Smooth muscle cell of the brain vasculature (primary cell): ENCODE data around the gene DISC1.
"Not testable (repeated sequence)": the region's sequence is repeated elsewhere in the genome, so short reads cannot be mapped to it uniquely, and the experiment has no call there.

Experiments
- DNase-seq: peaks from one replicate; pipeline ENCODE4 v3.0.0-alpha.2; 2012; ENCODE audit warnings: low read depth, low spot score

DISC1 gene

DNA sequence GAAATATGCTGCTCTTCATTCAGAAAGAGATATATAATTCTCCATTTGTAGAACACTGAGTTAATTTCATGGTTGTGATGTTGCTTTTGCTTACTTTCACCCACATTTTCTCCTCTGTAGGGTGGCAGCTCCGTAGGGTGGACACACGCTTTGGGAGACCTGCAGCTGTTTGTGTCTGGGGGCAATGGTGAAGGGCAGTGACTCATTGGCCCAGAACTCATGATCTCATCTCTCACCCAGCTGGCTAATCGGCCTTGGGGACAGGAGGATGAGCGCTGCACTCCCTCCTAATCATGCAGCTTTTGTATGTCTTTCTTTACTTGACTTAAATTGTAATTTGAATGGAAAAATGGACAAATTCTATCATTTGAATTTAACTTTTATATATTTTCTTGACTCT lies 9.6 kb downstream of the DISC1 start:
- no peak for DNase-seq

DNA sequence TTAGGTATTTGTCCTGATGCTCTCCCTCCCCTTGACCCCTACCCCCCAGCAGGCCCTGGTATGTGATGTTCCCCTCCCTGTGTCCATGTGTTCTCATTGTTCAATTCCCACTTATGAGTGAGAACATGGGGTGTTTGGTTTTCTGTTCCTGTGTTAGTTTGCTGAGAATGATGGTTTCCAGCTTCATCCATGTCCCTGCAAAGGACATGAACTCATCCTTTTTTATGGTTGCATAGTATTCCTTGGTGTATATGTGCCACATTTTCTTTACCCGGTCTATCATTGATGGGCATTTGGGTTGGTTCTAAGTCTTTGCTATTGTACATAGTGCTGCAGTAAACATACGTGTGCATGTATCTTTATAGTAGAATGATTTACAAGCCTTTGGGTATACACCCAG lies 10.3 kb downstream of the DISC1 start:
- DNase-seq, result not testable (repeated sequence)

DNA sequence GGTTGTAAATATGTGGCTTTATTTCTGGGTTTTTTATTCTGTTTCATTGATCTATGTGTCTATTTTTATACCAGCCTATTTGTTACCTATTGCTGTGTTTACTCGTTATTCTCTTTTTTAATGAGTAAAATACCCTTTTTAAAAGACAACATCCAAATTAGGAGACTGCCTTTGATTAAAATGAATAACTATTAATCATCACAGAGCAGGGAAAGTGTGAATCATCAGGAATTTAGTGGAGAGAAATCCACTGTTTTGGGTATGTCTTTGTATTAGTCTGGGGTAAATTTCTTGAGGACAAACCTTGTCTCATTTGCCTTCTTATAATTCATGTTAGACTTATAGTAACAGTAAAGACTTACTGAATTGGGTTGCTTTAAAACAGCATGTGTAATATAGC lies 12.1 kb downstream of the DISC1 start:
- DNase-seq, result no peak

DNA sequence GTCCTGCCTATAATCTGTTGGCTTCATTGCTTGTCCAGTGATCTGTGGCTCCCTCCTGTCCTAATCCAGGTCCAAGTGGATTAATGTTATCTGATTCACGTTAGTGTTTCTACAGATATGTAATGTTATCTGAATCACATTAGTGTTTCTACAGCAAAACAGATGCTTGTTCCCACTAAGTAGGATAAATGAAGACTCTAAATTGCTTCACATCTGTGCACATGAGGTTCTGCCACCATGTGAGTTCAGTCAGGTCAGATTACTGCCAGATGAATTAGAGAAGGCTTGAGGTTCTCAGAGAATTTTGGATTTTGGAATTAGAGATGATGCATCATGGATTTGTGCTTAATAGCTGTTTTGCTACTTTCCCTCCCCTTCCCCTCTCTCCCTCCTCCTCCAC lies 13.2 kb downstream of the DISC1 start:
- no peak for DNase-seq

GRCh38 chr1:231641444-231641843 lies 14.9 kb downstream of the DISC1 start:
- DNase-seq, result not testable (repeated sequence)

GRCh38 chr1:231642061-231642460 lies 15.5 kb downstream of the DISC1 start:
- DNase-seq, result not testable (repeated sequence)

DNA sequence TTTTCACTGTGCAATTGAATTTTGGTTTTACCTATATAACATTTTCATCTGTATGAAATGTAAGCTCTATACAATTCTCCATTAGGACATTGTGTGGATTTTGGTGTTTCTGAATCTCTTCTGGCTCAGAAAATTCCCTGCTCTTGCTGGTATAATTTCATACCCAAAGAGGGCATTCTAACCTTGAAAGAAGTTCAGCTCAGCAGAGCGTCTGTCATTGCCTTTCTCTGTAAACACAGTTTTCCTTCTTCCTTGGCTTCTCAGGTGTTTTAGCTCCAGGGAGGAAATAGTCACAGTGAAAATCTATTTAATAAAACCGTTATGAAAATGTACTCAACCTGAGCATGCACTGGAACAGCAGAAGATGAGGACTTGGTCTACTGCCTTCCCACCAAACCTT lies 16.0 kb downstream of the DISC1 start:
- DNase-seq, result no peak

DNA sequence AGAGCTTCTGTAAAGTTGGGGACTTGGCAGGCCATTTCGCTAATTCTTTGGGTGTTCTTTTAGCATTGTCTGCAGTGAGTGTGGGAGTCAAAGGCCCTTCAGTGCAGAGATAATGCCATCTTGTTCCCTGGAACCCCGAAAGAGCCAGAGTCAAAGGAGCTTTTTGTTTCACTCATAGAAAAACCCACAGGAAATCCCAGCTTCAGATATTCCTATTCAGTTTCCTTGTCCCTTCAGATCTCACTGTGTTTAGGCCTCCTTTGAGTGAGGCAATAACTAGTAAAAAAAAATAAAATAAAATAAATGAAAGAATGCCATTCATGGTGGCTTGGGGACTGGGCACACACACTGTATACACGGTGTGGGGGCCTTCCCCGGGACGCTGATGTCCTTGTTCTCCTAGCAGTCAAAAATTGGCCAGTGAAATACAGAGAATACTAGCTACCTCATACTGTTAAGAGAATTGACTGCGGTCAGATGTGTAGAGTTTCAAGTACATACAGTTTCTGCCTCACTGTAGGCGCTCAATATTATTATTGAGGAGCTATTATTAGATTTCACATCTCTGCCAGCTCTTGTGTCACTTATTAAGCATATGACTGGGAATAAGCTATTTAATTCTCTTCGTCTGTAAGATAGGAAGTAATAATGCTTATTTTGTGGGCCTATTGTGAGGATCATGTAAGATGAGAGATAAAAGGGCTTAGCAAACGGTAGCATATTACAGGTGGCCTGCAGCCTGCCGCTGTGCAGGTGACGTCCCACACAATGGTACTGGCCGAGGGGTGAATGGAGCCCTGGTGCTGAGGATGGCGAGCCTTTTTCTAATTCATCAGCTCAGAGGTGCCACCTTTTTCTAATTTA lies 16.7 kb downstream of the DISC1 start:
- no peak for DNase-seq

DNA sequence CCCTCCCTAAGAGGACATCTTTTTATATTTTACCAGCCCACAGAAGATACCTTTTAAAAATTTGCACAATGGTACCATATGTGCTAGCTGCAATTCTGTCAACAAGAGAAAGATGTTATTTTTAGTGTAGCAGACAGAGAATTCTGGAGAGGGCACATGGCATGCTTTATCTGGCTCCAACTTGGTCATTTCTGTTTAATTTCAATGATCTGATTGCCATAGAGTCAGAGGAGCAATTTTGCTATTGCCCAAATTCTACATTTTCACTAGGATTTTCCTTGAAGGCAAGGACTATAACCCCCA lies 17.3 kb downstream of the DISC1 start:
- no peak for DNase-seq

- not testable (repeated sequence) for DNase-seq
Observed at GRCh38 chr1:231645634-231646033, 19.0 kb downstream of the DISC1 start.

DNA sequence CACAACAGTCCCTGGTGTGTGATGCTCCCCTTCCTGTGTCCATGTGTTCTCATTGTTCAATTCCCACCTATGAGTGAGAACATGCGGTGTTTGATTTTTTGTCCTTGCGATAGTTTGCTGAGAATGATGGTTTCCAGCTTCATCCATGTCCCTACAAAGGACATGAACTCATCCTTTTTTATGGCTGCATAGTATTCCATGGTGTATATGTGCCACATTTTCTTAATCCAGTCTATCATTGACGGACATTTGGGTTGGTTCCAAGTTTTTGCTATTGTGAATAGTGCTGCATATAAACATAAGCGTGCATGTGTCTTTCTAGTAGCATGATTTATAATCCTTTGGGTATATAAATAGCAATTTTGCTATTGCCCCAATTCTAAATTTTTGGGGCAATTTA lies 19.6 kb downstream of the DISC1 start:
- not testable (repeated sequence) for DNase-seq

DNA sequence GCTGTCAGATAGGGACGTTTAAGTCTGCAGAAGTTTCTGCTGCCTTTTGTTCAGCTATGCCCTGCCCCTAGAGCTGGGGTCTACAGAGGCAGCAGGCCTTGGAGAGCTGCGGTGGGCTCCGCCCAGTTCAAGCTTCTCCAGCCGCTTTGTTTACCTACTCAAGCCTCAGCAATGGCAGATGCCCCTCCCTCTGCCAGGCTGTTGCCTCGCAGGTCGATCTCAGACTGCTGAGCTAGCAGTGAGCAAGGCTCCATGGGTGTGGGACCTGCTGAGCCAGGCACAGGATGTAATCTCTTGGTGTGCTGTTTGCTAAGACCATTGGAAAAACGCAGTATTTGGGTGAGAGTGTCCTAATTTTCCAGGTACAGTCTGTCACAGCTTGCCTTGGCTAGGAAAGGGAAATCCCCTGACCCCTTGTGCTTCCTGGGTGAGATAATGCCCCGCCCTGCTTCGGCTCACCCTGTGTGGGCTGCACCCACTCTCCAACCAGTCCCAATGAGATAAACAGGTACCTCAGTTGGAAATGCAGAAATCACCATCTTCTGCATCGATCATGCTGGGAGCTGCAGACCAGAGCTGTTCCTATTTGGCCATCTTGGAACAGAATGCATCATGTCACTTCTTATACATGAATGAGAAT lies 25.2 kb downstream of the DISC1 start:
- DNase-seq, result not testable (repeated sequence)

DNA sequence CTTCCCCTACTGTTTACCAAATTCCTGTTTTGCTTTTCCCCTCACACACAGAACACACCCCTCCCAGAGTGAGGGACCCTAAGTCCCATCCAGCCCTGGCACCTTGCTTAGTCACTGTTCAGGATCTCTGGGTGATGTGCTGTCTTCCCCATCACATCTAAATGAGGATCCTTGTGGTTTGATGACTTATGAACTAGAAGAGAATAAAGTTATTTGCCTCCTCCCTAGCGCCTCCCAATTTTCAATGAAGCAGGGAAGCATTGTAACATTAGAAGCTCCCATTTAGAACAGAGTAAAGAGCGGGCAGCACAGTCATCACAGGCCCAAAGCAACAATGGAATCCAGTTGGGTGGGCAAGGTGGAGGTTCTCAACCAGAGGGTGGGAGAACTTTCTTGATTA lies 27.0 kb downstream of the DISC1 start:
- DNase-seq, result no peak

DNA sequence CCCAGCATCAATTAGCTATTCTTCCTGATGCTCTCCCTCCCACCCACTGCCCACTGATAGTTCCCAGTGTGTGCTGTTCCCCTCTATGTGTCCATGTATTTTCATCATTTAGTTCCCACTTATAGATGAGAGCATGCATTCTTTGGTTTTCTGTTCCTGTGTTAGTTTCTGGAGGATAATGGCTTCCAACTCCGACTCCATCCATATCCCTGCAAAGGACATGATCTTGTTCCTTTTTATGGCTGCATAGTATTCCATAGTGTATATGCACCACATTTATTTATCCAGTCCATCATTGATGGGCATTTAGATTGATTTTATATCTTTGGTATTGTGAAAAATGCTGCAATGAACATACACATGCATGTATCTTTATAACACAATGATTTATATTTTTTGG lies 30.2 kb downstream of the DISC1 start:
- no peak for DNase-seq

- DNase-seq, result not testable (repeated sequence)
Observed at GRCh38 chr1:231658223-231658622, 31.6 kb downstream of the DISC1 start.

- DNase-seq, result no peak
Observed at GRCh38 chr1:231660198-231660597, 33.6 kb downstream of the DISC1 start.

DNA sequence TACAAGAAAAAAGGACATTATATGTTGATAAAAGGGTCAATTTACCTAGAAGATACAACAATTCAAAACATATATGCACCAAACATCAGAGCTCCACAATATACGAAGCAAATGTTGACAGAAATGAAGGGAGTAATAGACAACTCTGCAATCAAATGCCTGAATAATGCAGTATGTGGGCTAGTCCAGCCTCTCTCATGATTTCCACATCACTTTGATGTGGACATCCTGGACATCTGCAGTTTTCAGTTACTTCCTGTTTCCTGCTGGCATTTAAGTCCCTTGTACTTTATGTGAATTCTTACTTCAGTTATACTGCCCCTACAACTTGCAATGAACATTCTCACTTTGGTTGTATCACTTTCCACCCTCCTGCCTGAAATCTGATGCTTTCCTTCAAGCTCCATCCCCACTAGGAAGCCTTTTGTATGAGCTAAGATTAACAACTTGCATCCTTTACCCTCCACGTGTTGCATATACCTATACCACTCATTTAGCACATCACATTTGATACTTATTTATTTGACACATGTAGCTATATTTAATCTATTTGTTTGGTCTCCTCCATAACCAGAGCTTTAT lies 36.7 kb downstream of the DISC1 start:
- no peak for DNase-seq

DNA sequence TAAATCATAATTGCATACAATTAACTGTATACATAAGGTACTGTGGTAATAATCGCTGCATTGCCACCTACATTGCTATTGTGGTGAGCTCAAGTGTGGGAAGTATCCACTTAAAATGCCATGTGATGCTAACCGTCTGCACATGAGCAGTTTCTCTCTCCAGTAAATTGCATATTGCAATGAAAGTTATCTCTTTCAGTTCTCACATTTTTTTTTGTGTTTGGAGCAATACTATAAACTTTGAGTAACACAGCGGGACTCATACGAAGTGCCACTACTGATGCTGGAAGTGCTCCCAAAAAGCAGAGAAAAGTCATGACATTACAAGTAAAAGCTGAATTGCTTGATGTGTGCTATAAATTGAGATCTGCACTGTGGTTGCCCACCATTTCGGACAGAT lies 38.5 kb downstream of the DISC1 start:
- no peak for DNase-seq

DNA sequence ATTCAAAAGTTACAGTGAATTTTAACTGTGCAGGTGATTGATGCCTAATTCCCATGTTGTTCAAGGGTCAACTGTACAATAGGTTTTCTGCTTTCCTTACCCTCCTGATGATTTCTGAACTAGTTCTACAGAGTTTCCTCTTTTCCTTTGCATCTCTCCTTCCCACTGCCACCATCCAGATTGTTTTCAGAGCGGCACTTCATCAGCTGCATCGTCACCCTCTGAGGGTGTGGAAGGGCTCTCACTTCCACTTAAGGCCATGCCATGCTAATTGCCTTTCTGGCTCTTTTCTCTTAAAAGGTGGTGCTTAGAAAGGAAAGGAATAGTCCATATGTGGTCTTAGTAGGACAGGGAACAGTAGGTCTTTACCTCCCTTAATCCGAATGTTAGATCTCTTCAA lies 39.1 kb downstream of the DISC1 start:
- DNase-seq, result no peak

DNA sequence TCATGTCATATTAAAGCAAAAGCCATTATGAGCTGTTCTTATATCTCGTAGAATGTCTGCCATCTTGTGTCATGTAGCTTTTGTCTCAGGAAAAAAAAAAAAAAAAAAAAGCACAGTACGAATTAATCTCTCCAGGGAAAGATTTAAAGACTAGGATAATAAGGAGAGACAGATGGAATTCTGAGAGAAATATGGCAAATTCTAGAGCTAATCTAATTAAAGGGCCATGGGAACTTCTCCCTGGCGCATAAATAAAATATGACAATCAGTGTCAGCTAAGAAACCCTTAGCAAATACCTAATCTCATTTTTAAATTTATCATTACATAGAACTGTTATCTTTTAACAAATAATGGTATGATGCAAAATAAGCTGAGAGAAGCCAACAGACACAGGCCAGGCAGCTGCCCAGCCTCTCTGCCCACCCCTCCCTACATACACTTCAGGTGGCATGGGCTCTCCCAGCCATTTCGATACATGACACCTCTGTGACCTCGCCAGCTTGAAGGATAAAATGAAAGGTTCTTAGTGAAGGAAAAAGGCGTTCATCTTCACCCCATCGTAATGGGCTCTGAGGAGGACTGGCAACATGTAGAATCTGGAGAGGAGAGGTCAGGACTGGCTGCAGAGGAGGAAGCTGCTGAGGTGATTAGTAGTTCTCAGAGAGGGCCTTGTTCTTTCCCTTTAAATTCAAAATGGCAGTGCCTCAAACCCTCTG lies 39.8 kb downstream of the DISC1 start:
- no peak for DNase-seq

DNA sequence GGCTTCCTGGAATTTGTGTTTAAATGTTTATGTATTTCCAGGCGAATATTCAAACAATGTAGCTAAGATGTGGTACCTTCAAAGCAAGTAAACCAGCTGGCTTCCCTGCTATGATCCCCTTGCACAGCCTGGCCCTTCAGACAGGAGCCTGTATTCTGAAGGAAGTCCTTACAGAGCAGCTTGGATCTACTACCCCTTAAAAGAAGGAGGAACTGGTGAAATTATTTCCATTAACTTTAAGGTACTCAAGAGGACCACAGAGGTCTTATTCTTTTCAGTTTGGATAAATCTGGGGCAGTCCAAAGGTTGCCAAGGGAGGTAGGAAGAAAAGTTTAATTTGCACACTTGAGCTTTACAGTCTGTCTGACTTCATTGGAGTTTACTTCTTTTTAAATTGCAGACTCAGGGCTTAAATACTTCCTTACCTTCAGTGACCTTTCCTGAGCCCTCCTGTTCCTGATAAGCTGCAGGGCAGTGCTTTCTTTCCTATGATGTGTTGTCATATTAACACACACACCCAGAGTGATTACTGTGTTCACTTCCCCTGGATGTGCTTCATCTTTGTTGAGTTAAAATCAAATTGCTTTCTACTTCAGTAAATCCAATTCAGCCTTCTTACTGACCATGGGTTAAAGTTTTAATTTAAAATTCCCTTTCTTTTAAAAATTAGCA lies 40.5 kb downstream of the DISC1 start:
- no peak for DNase-seq
